ENCODE data around the gene HES5.

Gene HES5

GRCh38 chr1:2525920-2526823, 3.9 kb downstream of the HES5 start, which contains the start of gene PANK4:
Gene PANK4, minus strand, starts transcription at chr1:2526596. Its CDS starts 9 bp downstream, at chr1:2526587.
- DNase-seq (ENCODE audit: insufficient read length, low spot score) (peak; percentile 89), FAIRE-seq (no peak)
- TF ChIP-seq, protein P1, sequence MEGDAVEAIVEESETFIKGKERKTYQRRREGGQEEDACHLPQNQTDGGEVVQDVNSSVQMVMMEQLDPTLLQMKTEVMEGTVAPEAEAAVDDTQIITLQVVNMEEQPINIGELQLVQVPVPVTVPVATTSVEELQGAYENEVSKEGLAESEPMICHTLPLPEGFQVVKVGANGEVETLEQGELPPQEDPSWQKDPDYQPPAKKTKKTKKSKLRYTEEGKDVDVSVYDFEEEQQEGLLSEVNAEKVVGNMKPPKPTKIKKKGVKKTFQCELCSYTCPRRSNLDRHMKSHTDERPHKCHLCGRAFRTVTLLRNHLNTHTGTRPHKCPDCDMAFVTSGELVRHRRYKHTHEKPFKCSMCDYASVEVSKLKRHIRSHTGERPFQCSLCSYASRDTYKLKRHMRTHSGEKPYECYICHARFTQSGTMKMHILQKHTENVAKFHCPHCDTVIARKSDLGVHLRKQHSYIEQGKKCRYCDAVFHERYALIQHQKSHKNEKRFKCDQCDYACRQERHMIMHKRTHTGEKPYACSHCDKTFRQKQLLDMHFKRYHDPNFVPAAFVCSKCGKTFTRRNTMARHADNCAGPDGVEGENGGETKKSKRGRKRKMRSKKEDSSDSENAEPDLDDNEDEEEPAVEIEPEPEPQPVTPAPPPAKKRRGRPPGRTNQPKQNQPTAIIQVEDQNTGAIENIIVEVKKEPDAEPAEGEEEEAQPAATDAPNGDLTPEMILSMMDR (IDR thresholded peaks at IDR 0.05; ENCODE audit: insufficient read depth, missing control alignments) = no peak

DNA sequence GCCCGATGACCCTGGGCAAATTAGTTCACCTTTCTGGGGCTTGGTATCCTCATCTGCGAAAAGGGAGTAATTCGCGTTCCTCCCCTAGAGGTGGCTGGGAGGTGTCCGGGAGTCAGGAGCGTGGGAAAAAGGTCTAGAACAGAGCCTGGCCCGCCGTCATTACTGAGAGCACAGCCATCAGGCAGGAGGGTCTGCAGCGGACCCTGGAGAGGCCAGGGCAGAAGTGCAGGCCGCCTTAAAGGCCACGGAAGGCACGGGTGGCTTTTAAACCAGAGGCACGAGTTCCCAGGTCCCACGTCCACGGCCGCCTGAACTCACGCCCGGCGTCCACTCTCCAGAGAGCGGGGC, 4.5 kb downstream of the HES5 start:
- TF ChIP-seq, protein P1 (IDR thresholded peaks at IDR 0.05; ENCODE audit: insufficient read depth, missing control alignments) = no peak
- FAIRE-seq = no peak
- no peak for DNase-seq (ENCODE audit: insufficient read length, low spot score)

- no peak for DNase-seq (ENCODE audit: insufficient read length, low spot score)
- TF ChIP-seq, protein P1 (IDR thresholded peaks at IDR 0.05; ENCODE audit: insufficient read depth, missing control alignments) = no peak
- no peak for FAIRE-seq
Measured at GRCh38 chr1:2523891-2524609, 6.0 kb downstream of the HES5 start.

GRCh38 chr1:2523191-2523890, 6.7 kb downstream of the HES5 start:
- TF ChIP-seq, protein P1 (IDR thresholded peaks at IDR 0.05; ENCODE audit: insufficient read depth, missing control alignments) = no peak
- DNase-seq (ENCODE audit: insufficient read length, low spot score) (no peak), FAIRE-seq (no peak)

DNA sequence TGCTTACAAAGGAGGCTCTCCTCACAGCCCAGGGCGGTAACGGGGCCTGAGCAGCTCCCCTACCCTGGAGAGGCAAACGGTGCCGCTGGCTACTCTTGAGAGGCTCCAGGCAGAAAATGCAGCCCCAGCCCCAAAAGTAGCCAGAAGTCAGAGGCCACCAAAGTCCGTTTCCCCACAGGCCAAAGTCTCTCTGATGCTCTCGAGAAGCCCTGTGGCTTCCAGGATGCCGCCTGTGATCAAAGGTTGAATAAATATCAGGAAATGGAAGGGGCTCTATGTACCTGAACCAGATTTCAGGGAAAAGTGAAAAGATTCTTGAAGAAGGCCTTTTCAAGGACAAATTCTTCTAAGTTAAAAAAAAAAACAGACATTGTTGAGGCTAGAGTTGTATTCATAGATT, 7.8 kb downstream of the HES5 start:
- DNase-seq (ENCODE audit: insufficient read length, low spot score) = no peak
- TF ChIP-seq, protein P1 (IDR thresholded peaks at IDR 0.05; ENCODE audit: insufficient read depth, missing control alignments) = no peak
- no peak for FAIRE-seq

DNA sequence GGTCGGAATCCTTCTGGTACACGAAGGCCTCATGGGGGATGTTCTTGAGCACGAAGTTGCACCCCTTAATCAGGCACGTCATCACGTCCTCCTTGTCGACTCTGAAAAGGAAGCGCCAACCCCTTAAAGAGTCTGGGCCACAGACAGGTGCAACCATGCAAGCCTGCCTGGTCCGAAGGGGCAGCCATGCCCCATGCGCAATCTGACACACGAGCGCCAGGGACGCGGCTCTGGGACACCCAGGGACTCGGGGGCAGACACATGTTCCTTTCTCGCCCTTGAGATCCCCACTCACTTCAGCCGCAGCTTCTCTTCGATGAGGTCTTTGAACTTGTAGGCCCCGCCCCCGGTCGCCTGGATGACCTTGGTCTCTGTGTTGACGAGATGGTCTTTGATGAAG, 9.3 kb downstream of the HES5 start:
- no peak for FAIRE-seq
- DNase-seq (ENCODE audit: insufficient read length, low spot score) = no peak
- TF ChIP-seq, protein P1 (IDR thresholded peaks at IDR 0.05; ENCODE audit: insufficient read depth, missing control alignments) = no peak

Measured in D721Med (cell line).